Astrocyte of the spinal cord (primary cell): ENCODE data around the gene AIPL1.

Experiments
- DNase-seq: peaks from one replicate; pipeline ENCODE4 v3.0.0; 2011; ENCODE audit warnings: low read depth, low spot score
- H3K4me3 ChIP-seq: 2 replicates; pipeline ENCODE4 v1.5.1; 2011; ENCODE audit warnings: low read depth, mild to moderate bottlenecking, low read length, moderate library complexity
- in situ Hi-C: cut with HindIII; loops from 2 replicates; pipeline ENCODE4 v1.10.0; 2017; ENCODE audit warnings: low sequenced_read_pairs
- TF ChIP-seq, protein P1 (sequence below): IDR thresholded peaks from 2 replicates; pipeline ENCODE4 v1.5.1; 2012; ENCODE audit warnings: low read depth, mild to moderate bottlenecking, low read length, inconsistent platforms

The AIPL1 gene

GRCh38 chr17:6402258-6402657 lies 32.7 kb downstream of the AIPL1 start:
- no peak for DNase-seq
- no peak overlapping the region for H3K4me3 ChIP-seq
- in situ Hi-C loops: no loop called here
- TF ChIP-seq, protein P1, sequence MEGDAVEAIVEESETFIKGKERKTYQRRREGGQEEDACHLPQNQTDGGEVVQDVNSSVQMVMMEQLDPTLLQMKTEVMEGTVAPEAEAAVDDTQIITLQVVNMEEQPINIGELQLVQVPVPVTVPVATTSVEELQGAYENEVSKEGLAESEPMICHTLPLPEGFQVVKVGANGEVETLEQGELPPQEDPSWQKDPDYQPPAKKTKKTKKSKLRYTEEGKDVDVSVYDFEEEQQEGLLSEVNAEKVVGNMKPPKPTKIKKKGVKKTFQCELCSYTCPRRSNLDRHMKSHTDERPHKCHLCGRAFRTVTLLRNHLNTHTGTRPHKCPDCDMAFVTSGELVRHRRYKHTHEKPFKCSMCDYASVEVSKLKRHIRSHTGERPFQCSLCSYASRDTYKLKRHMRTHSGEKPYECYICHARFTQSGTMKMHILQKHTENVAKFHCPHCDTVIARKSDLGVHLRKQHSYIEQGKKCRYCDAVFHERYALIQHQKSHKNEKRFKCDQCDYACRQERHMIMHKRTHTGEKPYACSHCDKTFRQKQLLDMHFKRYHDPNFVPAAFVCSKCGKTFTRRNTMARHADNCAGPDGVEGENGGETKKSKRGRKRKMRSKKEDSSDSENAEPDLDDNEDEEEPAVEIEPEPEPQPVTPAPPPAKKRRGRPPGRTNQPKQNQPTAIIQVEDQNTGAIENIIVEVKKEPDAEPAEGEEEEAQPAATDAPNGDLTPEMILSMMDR: no peak

DNA sequence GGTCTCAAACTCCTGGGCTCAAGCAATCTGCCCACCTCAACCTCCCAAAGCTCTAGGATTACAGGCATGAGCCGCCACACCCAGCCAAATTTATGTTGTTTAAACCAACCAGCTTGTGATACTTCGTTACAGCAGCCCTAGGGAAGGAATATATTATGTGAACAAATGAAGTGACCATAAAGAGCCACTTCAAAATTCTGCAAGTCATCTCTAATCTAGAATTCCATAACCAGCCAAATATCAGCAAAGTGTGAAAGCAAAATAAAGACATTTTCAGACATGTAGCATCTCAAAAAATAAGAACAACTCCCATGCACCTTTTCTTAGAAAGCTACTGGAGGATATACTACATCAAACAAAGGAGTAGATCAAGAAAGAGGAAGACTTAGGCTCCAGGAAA lies 36.0 kb downstream of the AIPL1 start:
- H3K4me3 ChIP-seq: no peak overlapping the region
- TF ChIP-seq, protein P1: no peak
- in situ Hi-C loops: no loop called here
- no peak for DNase-seq

- DNase-seq: no peak
- no peak overlapping the region for H3K4me3 ChIP-seq
- TF ChIP-seq, protein P1: no peak
- in situ Hi-C loops: no loop called here
These were observed 40.8 kb downstream of the AIPL1 start for GRCh38 chr17:6394055-6394606.

GRCh38 chr17:6393351-6393952 lies 41.5 kb downstream of the AIPL1 start:
- TF ChIP-seq, protein P1: no peak
- no peak for DNase-seq
- H3K4me3 ChIP-seq: no peak overlapping the region
- in situ Hi-C loops: no loop called here

DNA sequence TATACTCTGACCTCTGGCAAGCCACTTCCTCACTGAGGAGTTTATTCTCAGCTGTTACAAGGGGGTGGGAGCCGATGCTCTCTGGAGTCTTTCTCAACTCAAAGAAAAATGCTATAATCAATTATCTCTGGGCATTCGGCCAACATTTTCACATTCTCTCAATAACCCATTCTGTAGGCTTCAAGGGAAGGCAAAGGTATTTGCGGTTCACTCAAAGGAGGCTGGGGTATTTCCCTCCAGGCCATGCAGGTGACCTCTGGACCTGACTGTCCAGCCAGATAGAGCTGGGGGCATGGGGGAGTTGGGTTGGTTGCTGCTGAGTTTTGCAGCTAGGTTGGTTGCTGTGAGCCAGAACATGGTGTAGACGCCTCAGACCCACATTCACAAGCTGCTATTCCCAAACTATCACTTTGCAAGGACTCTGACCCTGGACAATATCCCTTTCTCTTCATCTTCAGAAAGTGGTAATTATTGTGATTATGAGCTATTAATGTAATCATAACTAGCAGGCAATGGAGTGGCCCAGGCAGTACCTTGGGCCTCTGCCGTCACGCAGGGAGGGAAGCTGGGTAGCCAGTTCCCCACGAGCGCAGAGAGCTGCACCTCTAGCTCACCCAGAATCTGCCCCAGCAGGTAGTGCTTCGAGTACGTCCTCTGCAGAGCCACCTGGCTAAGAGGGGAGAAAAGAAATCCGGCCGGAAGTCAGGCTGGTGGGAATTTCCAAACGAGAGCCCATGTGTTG lies 42.1 kb downstream of the AIPL1 start:
- TF ChIP-seq, protein P1: no peak
- H3K4me3 ChIP-seq: no peak overlapping the region
- DNase-seq: no peak
- in situ Hi-C loops: no loop called here

DNA sequence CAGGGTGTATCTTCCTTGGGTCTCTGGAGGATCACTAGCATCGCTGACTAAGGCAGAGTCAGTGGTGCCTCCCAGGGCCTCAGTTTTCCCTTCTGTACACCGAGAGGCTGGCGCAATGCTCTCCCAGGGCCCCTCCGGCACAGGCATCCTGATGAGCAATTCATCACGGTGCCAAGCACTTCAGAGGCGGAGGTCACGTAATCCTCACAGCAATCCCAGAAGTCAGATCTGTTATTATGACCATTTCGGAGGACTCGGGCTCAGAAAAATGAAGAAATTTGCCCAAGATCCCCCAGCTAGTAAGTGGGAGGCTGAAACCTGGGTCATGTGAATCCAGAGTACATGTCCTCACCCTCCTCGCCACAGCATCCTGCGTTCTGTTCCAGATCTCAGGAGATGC lies 46.5 kb downstream of the AIPL1 start:
- TF ChIP-seq, protein P1: no peak
- H3K4me3 ChIP-seq: no peak overlapping the region
- in situ Hi-C loops: no loop called here
- no peak for DNase-seq
